ENCODE data around the gene ZNF837. TPM values are rescaled to one million over a fixed set of nuclear protein-coding genes. Genes with fewer than 3 reads are reported as not detected.

The ZNF837 gene
- total and polyA plus RNA-seq, 8 donors, result 1.1 to 3.8 (median 1.8) TPM

- 94 to 97% methylated on average over 19 of the region's 19 CpGs for WGBS, 2 donors
- no peaks in the 10 kb centered on the region for H3K4me1 ChIP-seq
- intact Hi-C loops (cut with DNase I), result no loop called here
- no peaks in the 10 kb centered on the region for H3K9me3 ChIP-seq
- ATAC-seq (no peak), DNase-seq (peak in 1 of 6 donors; percentile 58), FAIRE-seq (no peak)
- H3K27me3 ChIP-seq, result no peaks in the 10 kb centered on the region
- H3K4me3 ChIP-seq, result no peak overlapping the region
- no peak overlapping the region for H3K27ac ChIP-seq
- H3K36me3 ChIP-seq, result peaks cover 0 to 7% (median 0%) of the 10 kb centered on the region in 3 donors
- TF ChIP-seq CTCF (IDR thresholded peaks at IDR 0.05), result no peak
These were observed 46.1 kb downstream of the ZNF837 start for GRCh38 chr19:58334691-58335249.

GRCh38 chr19:58332697-58333096 is 48.1 kb downstream of the ZNF837 start:
- 86 to 88% methylated on average over 1 of the region's 1 CpG for WGBS, 2 donors
- peaks cover 0 to 6% (median 5%) of the 10 kb centered on the region in 3 donors for H3K4me1 ChIP-seq
- H3K27ac ChIP-seq, result no peak overlapping the region
- no peaks in the 10 kb centered on the region for H3K36me3 ChIP-seq
- intact Hi-C loops (cut with DNase I), result no loop called here
- H3K9me3 ChIP-seq, result no peaks in the 10 kb centered on the region
- no peak for TF ChIP-seq CTCF (IDR thresholded peaks at IDR 0.05)
- H3K4me3 ChIP-seq, result no peak overlapping the region
- DNase-seq, result no peak
- FAIRE-seq, result no peak
- H3K27me3 ChIP-seq, result no peaks in the 10 kb centered on the region
- no peak for ATAC-seq

GRCh38 chr19:58330458-58330857 is 50.4 kb downstream of the ZNF837 start:
- Histone ChIP-seq H3K36me3 (no peaks in the 10 kb centered on the region), H3K27me3 (no peaks in the 10 kb centered on the region), H3K4me3 (no peak overlapping the region), H3K4me1 (peaks cover 0 to 13% (median 7%) of the 10 kb centered on the region in 3 donors), H3K27ac (no peak overlapping the region), H3K9me3 (no peaks in the 10 kb centered on the region)
- DNase-seq, result no peak
- WGBS, 2 donors, result 64 to 71% methylated on average over 4 of the region's 4 CpGs
- TF ChIP-seq CTCF (IDR thresholded peaks at IDR 0.05), result no peak
- no peak for FAIRE-seq
- ATAC-seq, result no peak
- intact Hi-C loops (cut with DNase I), result no loop called here

GRCh38 chr19:58328999-58329398 is 51.8 kb downstream of the ZNF837 start:
- no peak overlapping the region for H3K4me3 ChIP-seq
- DNase-seq (no peak), FAIRE-seq (no peak), ATAC-seq (no peak)
- TF ChIP-seq CTCF (IDR thresholded peaks at IDR 0.05), result no peak
- peaks cover 0 to 13% (median 7%) of the 10 kb centered on the region in 3 donors for H3K4me1 ChIP-seq
- H3K36me3 ChIP-seq, result no peaks in the 10 kb centered on the region
- H3K9me3 ChIP-seq, result no peaks in the 10 kb centered on the region
- intact Hi-C loops (cut with DNase I), result no loop called here
- no peaks in the 10 kb centered on the region for H3K27me3 ChIP-seq
- WGBS, 2 donors, result 68 to 72% methylated on average over 10 of the region's 10 CpGs
- H3K27ac ChIP-seq, result no peak overlapping the region

- TF ChIP-seq CTCF (IDR thresholded peaks at IDR 0.05), result no peak
- Histone ChIP-seq H3K27ac (peak within 1 kb of the TSS; percentile 76 to 90 (median 82)), H3K4me1 (peaks cover 0 to 13% (median 7%) of the 10 kb centered on the region in 3 donors), H3K36me3 (no peaks in the 10 kb centered on the region), H3K27me3 (no peaks in the 10 kb centered on the region), H3K9me3 (no peaks in the 10 kb centered on the region), H3K4me3 (peak within 1 kb of the TSS; percentile 74 to 91 (median 78))
- DNase-seq (peak; percentile 95 to 98 (median 96)), FAIRE-seq (no peak), ATAC-seq (peak; percentile 97 to 99 (median 97))
- intact Hi-C loops (cut with DNase I), result no loop called here
- 0% methylated on average over 62 of the region's 62 CpGs for WGBS, 2 donors
These were observed 53.7 kb downstream of the ZNF837 start, which contains the start of gene ZSCAN22 for GRCh38 chr19:58326914-58327726. Gene ZSCAN22, plus strand, starts transcription at chr19:58326994. Its CDS starts 7,809 bp downstream, at chr19:58334803.

Measured in pancreas (tissue), 10 donors.